ENCODE measurements around the gene RFLNA. TPM values are rescaled to one million over a fixed set of nuclear protein-coding genes. Genes with fewer than 3 reads are reported as not detected.

RFLNA gene
- polyA plus RNA-seq, 1 donor from 2014 or later: 9.6 TPM

DNA sequence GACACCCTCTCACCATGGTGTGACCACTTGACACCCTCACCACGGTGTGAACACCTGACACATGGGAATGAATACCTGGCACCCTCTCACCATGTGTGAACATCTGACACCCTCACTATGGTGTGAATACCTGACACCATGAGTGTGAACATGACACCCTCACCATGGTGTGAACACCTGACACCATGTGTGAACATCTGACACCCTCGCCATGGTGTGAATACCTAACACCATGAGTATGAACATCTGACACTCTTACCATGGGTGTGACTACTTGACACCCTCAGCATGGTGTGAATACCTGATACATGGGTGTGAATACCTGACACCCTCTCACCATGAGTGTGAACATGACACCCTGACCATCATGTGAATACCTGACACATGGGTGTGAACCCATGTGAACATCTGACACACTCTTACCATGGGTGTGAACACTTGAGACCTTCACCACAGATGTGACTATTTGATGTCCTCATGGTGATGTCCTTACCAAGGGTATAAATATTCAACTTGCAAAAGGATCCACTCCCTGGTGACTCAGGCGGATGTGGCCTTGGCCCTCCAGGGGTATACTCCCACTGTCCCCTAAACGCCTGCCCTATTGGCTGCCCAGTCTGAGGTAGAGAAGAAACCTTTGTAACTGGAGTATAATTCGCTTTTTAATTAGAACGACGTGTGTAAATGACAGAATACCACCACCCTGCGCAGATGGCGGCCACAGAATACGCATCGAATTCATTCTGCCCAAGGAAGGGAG is 29.1 kb downstream of the RFLNA start:
- Histone ChIP-seq H3K36me3 (ENCODE audit: insufficient read depth, low read length) (peaks cover 14% of the 10 kb centered on the region), H2AFZ (ENCODE audit: low read depth, low read length) (no peak overlapping the region), H3K9me2 (ENCODE audit: insufficient read depth, low read length) (no peaks in the 10 kb centered on the region), H3K9me3 (ENCODE audit: low read length) (peaks cover 14% of the 10 kb centered on the region), H3F3A (ENCODE audit: insufficient read depth, low read length, poor library complexity, severe bottlenecking) (no peaks in the 10 kb centered on the region), H3K9ac (ENCODE audit: low read length) (no peak overlapping the region), H3K4me2 (ENCODE audit: low read length) (no peak overlapping the region), H3K79me2 (replicated peaks; ENCODE audit: insufficient read depth, low read length) (no peaks in the 10 kb centered on the region), H3K4me3 (ENCODE audit: low read length) (no peak overlapping the region), H3K27ac (ENCODE audit: low read length) (no peak overlapping the region), H3K27me3 (ENCODE audit: insufficient read depth, low read depth, low read length) (no peaks in the 10 kb centered on the region), H4K20me1 (ENCODE audit: insufficient read depth) (no peaks in the 10 kb centered on the region)
- TF ChIP-seq EP300 (conservative IDR thresholded peaks at IDR 0.05; ENCODE audit: poor library complexity, severe bottlenecking): no peak
- TF ChIP-seq EZH2 (IDR thresholded peaks at IDR 0.05; ENCODE audit: borderline replicate concordance, insufficient read depth, low read length, poor library complexity, severe bottlenecking): no peak
- TF ChIP-seq RAD21 (conservative IDR thresholded peaks at IDR 0.05): no peak
- TF ChIP-seq, protein P1, sequence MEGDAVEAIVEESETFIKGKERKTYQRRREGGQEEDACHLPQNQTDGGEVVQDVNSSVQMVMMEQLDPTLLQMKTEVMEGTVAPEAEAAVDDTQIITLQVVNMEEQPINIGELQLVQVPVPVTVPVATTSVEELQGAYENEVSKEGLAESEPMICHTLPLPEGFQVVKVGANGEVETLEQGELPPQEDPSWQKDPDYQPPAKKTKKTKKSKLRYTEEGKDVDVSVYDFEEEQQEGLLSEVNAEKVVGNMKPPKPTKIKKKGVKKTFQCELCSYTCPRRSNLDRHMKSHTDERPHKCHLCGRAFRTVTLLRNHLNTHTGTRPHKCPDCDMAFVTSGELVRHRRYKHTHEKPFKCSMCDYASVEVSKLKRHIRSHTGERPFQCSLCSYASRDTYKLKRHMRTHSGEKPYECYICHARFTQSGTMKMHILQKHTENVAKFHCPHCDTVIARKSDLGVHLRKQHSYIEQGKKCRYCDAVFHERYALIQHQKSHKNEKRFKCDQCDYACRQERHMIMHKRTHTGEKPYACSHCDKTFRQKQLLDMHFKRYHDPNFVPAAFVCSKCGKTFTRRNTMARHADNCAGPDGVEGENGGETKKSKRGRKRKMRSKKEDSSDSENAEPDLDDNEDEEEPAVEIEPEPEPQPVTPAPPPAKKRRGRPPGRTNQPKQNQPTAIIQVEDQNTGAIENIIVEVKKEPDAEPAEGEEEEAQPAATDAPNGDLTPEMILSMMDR (IDR thresholded peaks at IDR 0.05; ENCODE audit: poor library complexity, severe bottlenecking): no peak
- no peak for TF ChIP-seq TAF1 (IDR thresholded peaks at IDR 0.05; ENCODE audit: low read depth)
- TF ChIP-seq SMC3 (conservative IDR thresholded peaks at IDR 0.05; ENCODE audit: poor library complexity): no peak
- TF ChIP-seq, protein P2, sequence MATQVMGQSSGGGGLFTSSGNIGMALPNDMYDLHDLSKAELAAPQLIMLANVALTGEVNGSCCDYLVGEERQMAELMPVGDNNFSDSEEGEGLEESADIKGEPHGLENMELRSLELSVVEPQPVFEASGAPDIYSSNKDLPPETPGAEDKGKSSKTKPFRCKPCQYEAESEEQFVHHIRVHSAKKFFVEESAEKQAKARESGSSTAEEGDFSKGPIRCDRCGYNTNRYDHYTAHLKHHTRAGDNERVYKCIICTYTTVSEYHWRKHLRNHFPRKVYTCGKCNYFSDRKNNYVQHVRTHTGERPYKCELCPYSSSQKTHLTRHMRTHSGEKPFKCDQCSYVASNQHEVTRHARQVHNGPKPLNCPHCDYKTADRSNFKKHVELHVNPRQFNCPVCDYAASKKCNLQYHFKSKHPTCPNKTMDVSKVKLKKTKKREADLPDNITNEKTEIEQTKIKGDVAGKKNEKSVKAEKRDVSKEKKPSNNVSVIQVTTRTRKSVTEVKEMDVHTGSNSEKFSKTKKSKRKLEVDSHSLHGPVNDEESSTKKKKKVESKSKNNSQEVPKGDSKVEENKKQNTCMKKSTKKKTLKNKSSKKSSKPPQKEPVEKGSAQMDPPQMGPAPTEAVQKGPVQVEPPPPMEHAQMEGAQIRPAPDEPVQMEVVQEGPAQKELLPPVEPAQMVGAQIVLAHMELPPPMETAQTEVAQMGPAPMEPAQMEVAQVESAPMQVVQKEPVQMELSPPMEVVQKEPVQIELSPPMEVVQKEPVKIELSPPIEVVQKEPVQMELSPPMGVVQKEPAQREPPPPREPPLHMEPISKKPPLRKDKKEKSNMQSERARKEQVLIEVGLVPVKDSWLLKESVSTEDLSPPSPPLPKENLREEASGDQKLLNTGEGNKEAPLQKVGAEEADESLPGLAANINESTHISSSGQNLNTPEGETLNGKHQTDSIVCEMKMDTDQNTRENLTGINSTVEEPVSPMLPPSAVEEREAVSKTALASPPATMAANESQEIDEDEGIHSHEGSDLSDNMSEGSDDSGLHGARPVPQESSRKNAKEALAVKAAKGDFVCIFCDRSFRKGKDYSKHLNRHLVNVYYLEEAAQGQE (IDR thresholded peaks at IDR 0.05; ENCODE audit: borderline replicate concordance): no peak
- TF ChIP-seq POLR2AphosphoS5 (IDR thresholded peaks at IDR 0.05): no peak
- TF ChIP-seq MXI1 (conservative IDR thresholded peaks at IDR 0.05; ENCODE audit: poor library complexity, severe bottlenecking): no peak

DNA sequence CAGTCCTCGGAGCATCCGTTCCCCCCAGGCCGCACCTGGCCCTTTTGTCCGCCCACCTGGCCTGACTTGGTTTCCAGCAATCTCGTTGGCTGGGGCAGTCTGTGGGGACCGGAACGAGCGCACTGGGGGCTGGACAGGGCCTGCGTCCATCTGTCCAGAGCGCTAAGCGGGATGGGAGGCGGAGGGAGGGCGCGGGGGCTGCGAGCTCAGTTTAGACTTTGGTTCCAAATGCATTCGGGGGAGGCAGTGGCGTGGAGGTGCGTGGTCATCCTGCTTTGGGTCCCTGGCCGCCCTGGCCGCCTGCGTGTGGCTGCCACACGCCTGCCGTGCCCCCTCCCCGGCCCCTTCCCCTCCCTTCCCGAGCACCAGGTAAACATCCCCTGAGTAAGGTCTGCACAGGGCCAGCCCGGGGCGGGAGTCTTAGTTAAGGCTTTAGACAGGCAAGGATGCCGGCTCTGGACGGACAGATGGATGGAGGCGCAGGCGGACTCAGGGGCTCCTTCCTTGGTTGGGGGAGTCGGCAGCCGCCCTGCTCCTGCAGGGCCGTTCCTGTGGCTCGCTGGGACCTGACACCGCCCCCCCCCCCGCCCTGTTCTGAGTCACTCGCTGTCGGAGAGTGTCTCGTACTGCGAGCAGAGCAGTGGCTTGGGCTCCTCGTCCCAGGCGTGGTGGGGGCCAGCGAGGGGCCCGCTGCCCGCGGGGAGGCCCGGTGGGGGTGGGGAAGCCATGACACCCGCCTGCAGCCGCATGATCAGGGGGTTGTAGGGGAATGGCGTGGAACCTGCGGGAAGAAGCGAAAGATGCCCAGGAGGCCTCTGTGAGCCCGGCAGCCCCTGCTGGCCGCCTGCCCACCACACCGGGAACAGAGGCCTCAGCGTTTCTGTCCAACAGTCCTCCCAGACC is 30.2 kb downstream of the RFLNA start:
- Histone ChIP-seq H3K9me3 (ENCODE audit: low read length) (peaks cover 14% of the 10 kb centered on the region), H3K9me2 (ENCODE audit: insufficient read depth, low read length) (no peaks in the 10 kb centered on the region), H3K4me3 (ENCODE audit: low read length) (no peak overlapping the region), H3F3A (ENCODE audit: insufficient read depth, low read length, poor library complexity, severe bottlenecking) (no peaks in the 10 kb centered on the region), H4K20me1 (ENCODE audit: insufficient read depth) (no peaks in the 10 kb centered on the region), H2AFZ (ENCODE audit: low read depth, low read length) (no peak overlapping the region), H3K36me3 (ENCODE audit: insufficient read depth, low read length) (peaks cover 14% of the 10 kb centered on the region), H3K27me3 (ENCODE audit: insufficient read depth, low read depth, low read length) (no peaks in the 10 kb centered on the region), H3K9ac (ENCODE audit: low read length) (no peak overlapping the region), H3K79me2 (replicated peaks; ENCODE audit: insufficient read depth, low read length) (no peaks in the 10 kb centered on the region), H3K27ac (ENCODE audit: low read length) (no peak overlapping the region), H3K4me2 (ENCODE audit: low read length) (no peak overlapping the region)
- TF ChIP-seq EP300 (conservative IDR thresholded peaks at IDR 0.05; ENCODE audit: poor library complexity, severe bottlenecking): no peak
- TF ChIP-seq RAD21 (conservative IDR thresholded peaks at IDR 0.05): no peak
- TF ChIP-seq, protein P1 (IDR thresholded peaks at IDR 0.05; ENCODE audit: poor library complexity, severe bottlenecking): no peak
- TF ChIP-seq TAF1 (IDR thresholded peaks at IDR 0.05; ENCODE audit: low read depth): no peak
- no peak for TF ChIP-seq EZH2 (IDR thresholded peaks at IDR 0.05; ENCODE audit: borderline replicate concordance, insufficient read depth, low read length, poor library complexity, severe bottlenecking)
- no peak for TF ChIP-seq POLR2AphosphoS5 (IDR thresholded peaks at IDR 0.05)
- TF ChIP-seq, protein P2 (IDR thresholded peaks at IDR 0.05; ENCODE audit: borderline replicate concordance): no peak
- TF ChIP-seq MXI1 (conservative IDR thresholded peaks at IDR 0.05; ENCODE audit: poor library complexity, severe bottlenecking): no peak
- TF ChIP-seq SMC3 (conservative IDR thresholded peaks at IDR 0.05; ENCODE audit: poor library complexity): no peak
